ENCODE measurements around the gene THADA.

Gene THADA

DNA sequence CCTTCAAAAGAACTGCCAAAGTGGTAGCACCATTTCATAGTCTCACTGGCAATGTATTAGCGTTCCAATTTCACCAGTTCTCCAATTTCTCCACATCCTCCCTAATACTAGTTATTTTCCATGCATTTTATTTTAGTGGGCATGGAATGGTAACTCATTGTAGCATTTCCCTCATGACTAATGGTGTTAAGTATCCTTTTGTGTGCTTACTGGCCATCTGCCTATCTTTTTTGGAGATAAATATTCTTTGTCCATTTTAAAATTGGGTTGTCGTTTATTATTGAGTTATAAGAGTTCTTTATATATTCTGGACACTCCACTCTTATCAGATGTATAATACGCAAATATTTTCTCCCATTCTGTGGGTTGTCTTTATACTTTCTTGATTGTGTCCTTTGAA is 107.1 kb downstream of the THADA start:
- 0 out of 2 replicates have a peak, but pooled peaks cover 5% of the 10 kb centered on the region for H3F3A ChIP-seq (ENCODE audit: insufficient read depth, low read length)
- H4K20me1 ChIP-seq (ENCODE audit: insufficient read depth, low read length), result no peaks in the 10 kb centered on the region
- no peak overlapping the region for H3K4me2 ChIP-seq (ENCODE audit: low read length)
- H3K27me3 ChIP-seq (ENCODE audit: insufficient read depth, low read length), result no peaks in the 10 kb centered on the region
- no peak for TF ChIP-seq EZH2 (IDR thresholded peaks at IDR 0.05; ENCODE audit: borderline replicate concordance, low read length)
- TF ChIP-seq, protein P1, sequence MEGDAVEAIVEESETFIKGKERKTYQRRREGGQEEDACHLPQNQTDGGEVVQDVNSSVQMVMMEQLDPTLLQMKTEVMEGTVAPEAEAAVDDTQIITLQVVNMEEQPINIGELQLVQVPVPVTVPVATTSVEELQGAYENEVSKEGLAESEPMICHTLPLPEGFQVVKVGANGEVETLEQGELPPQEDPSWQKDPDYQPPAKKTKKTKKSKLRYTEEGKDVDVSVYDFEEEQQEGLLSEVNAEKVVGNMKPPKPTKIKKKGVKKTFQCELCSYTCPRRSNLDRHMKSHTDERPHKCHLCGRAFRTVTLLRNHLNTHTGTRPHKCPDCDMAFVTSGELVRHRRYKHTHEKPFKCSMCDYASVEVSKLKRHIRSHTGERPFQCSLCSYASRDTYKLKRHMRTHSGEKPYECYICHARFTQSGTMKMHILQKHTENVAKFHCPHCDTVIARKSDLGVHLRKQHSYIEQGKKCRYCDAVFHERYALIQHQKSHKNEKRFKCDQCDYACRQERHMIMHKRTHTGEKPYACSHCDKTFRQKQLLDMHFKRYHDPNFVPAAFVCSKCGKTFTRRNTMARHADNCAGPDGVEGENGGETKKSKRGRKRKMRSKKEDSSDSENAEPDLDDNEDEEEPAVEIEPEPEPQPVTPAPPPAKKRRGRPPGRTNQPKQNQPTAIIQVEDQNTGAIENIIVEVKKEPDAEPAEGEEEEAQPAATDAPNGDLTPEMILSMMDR (IDR thresholded peaks at IDR 0.05; ENCODE audit: low read length), result no peak
- no peak overlapping the region for H3K27ac ChIP-seq (ENCODE audit: low read depth, low read length, poor library complexity, severe bottlenecking)
- H3K9ac ChIP-seq (ENCODE audit: low read length), result no peak overlapping the region
- H2AFZ ChIP-seq (ENCODE audit: low read length), result no peak overlapping the region
- no peaks in the 10 kb centered on the region for H3K4me1 ChIP-seq (ENCODE audit: insufficient read depth, low read length, severe bottlenecking)
- H3K79me2 ChIP-seq (ENCODE audit: insufficient read depth, low read length), result no peaks in the 10 kb centered on the region
- H3K9me2 ChIP-seq (ENCODE audit: low read depth, low read length), result no peaks in the 10 kb centered on the region
- no peak overlapping the region for H3K4me3 ChIP-seq (ENCODE audit: low read depth, low read length, poor library complexity, severe bottlenecking)
- H3K9me3 ChIP-seq (ENCODE audit: low read length), result no peaks in the 10 kb centered on the region
- H3K36me3 ChIP-seq (ENCODE audit: insufficient read depth, low read length), result no peaks in the 10 kb centered on the region

DNA sequence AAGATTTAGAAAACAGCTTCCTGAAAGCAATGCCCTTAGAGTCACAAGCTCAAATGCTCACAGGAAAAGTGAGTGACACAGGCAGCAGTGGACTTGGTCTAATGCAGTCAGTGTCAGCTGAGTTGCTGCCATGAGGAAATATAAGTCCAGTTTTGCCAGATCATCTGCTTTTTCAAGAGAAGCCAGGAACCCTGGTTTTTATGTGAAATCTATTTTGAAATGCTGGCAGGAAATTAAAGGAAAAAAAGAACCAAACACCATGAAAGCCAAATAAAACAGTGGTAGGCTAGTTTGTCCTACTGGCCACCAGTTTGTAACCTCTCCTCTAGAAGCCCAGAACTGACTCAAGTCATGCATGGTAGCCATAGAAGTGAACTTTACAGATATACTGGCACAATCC is 109.2 kb downstream of the THADA start:
- Histone ChIP-seq H3K36me3 (ENCODE audit: insufficient read depth, low read length) (no peaks in the 10 kb centered on the region), H3K9me2 (ENCODE audit: low read depth, low read length) (no peaks in the 10 kb centered on the region), H3K27ac (ENCODE audit: low read depth, low read length, poor library complexity, severe bottlenecking) (no peak overlapping the region), H3K9me3 (ENCODE audit: low read length) (no peaks in the 10 kb centered on the region), H3K9ac (ENCODE audit: low read length) (no peak overlapping the region), H2AFZ (ENCODE audit: low read length) (no peak overlapping the region), H3K79me2 (ENCODE audit: insufficient read depth, low read length) (no peaks in the 10 kb centered on the region), H3F3A (ENCODE audit: insufficient read depth, low read length) (0 out of 2 replicates have a peak, but pooled peaks cover 5% of the 10 kb centered on the region), H3K4me2 (ENCODE audit: low read length) (no peak overlapping the region), H4K20me1 (ENCODE audit: insufficient read depth, low read length) (no peaks in the 10 kb centered on the region), H3K27me3 (ENCODE audit: insufficient read depth, low read length) (no peaks in the 10 kb centered on the region), H3K4me1 (ENCODE audit: insufficient read depth, low read length, severe bottlenecking) (peaks cover 19% of the 10 kb centered on the region), H3K4me3 (ENCODE audit: low read depth, low read length, poor library complexity, severe bottlenecking) (no peak overlapping the region)
- TF ChIP-seq, protein P1 (IDR thresholded peaks at IDR 0.05; ENCODE audit: low read length), result no peak
- TF ChIP-seq EZH2 (IDR thresholded peaks at IDR 0.05; ENCODE audit: borderline replicate concordance, low read length), result no peak

DNA sequence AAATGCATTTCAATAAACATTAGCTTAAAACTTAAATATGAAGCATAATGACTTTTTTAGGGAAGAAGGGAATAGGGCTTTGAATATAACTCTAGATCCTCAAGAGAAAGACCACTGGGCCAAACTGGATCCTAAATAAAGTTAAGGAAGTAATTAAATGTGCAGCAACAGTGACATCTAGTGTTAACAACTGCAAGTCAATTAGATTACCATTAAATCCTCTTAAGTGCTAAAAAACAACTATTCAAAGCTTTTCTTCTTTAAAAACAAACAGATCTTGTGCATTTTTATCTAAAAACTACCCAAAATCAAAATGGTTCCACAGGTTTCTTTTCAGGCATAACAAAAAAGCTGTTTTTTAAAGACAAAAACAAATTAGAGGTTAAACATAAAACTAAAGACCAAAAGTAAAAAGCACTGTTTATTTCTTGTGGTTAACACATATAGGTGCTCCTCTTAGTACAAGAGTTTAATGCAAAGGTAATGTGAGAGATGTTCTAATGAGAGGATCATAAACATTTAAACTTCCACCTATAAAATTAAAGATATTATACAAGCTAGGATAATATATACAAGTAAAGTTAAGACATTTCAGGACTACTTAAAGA is 111.4 kb downstream of the THADA start:
- no peaks in the 10 kb centered on the region for H3K79me2 ChIP-seq (ENCODE audit: insufficient read depth, low read length)
- H4K20me1 ChIP-seq (ENCODE audit: insufficient read depth, low read length), result no peaks in the 10 kb centered on the region
- no peaks in the 10 kb centered on the region for H3K9me2 ChIP-seq (ENCODE audit: low read depth, low read length)
- no peaks in the 10 kb centered on the region for H3K9me3 ChIP-seq (ENCODE audit: low read length)
- H3K4me2 ChIP-seq (ENCODE audit: low read length), result no peak overlapping the region
- no peak overlapping the region for H3K9ac ChIP-seq (ENCODE audit: low read length)
- 0 out of 2 replicates have a peak, but pooled peaks cover 3% of the 10 kb centered on the region for H3K36me3 ChIP-seq (ENCODE audit: insufficient read depth, low read length)
- no peaks in the 10 kb centered on the region for H3F3A ChIP-seq (ENCODE audit: insufficient read depth, low read length)
- H3K4me3 ChIP-seq (ENCODE audit: low read depth, low read length, poor library complexity, severe bottlenecking), result no peak overlapping the region
- peaks cover 19% of the 10 kb centered on the region for H3K4me1 ChIP-seq (ENCODE audit: insufficient read depth, low read length, severe bottlenecking)
- H2AFZ ChIP-seq (ENCODE audit: low read length), result no peak overlapping the region
- H3K27ac ChIP-seq (ENCODE audit: low read depth, low read length, poor library complexity, severe bottlenecking), result no peak overlapping the region
- TF ChIP-seq, protein P1 (IDR thresholded peaks at IDR 0.05; ENCODE audit: low read length), result peak; percentile 79
- TF ChIP-seq EZH2 (IDR thresholded peaks at IDR 0.05; ENCODE audit: borderline replicate concordance, low read length), result no peak
- no peaks in the 10 kb centered on the region for H3K27me3 ChIP-seq (ENCODE audit: insufficient read depth, low read length)
